ENCODE results near the gene DISP3.
"Not testable (repeated sequence)": the region's sequence is repeated elsewhere in the genome, so short reads cannot be mapped to it uniquely, and the experiment has no call there.

Gene DISP3

DNA sequence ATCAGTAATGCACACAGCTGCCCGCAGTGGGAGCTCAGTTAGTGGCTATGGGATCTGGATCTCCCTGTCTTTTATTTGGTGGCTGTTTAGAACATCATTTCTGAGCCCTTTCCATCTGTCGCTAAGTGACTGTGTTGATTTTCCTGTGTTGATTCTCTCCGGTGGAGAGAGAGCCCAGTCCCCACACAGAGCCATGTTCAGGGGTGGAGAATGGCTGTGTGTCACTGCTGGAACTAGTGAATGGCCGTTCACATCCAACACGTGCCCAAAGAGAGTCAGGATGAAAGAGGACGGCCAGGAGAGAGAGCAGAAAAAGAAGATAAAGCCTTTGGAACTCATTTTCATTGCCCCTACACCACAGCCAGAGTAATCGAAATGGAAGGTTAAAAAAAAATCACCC, 99.0 kb downstream of the DISP3 start:
- no peak for DNase-seq

DNA sequence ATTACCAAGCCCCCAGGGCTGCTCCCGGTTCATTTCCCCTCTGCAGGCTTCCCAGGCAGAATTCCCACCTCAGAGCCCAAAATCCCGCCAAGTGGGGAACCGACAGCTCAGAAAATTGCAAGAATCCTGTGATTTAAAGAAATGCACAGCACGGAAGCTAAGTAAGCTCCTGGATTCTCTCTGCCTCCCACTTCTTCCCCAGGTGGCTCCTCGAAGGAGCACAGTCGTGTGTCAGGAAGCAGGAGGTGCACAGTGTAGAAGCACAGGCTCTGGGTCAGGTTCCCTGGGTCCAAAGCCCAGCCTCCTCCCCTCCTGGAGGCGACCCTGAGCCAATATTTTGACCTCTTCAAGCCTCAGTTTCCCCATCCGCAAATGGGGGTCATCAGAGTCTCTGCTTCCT, 100.6 kb downstream of the DISP3 start:
- no peak for DNase-seq

DNA sequence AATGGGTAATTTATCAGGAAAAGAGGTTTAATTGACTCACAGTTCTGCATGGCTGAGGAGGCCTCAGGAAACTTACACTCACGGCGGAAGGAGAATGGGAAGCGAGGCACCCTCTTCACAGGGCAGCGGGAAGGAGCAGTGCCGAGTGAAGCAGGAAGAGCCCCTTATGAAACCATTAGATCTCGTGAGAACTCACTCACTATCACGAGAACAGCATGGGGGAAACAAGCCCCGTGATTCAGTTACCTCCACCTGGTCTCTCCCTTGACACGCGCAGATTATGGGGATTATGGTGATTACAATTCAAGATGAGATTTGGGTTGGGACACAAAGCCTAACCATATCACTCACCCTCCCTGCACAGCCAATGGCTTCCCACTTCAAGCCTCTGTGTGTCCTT, 101.1 kb downstream of the DISP3 start:
- DNase-seq, result not testable (repeated sequence)

DNA sequence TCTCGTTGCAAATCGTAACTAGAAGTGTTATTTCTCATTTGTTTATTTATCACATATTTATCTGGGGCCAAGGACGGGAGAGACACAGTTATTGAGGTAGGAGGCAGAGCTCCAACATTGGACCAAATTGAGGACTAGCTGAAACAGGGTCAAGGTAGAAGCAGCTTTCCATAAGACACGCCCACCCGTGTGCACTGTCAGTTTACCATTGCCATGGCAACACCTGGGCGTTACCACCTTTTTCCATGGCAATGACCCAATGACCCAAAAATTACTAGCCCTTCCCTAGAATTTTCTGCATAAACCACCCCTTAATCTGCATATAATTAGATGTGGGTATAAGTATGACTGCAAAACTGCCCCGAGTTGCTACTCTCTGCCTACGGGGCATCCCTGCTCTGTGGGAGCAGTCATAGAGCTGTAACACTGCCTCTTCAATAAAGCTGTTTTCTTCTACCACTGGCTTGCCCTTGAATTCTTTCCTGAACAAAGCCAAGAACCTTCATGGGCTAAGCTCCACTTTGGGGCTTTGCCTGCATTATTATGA, 102.6 kb downstream of the DISP3 start:
- DNase-seq, result no peak

DNA sequence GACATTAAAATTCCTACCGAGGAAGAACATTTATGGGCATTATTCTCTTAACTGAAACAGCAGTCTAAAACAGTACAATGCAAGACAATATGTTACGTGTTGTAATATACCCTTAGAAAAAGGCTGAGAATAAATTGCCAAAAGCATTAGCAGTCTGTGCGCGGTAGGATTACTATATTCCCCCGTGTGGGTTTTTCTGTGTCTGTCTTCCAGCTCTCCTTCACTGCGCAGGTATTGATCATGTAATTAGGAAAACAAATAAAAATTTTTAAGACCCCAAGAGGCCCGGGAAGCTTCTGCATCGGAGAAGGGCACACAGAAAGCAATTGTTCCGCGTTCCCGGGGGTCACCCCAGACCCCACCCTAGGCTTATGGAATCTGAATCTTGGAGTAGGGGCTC, 106.4 kb downstream of the DISP3 start:
- DNase-seq, result no peak

Data from suppressor macrophage (primary cell).